Tibial nerve (tissue), 4 donors: ENCODE results near the gene ZNF18.
A peak's percentile ranks its signal among the peaks of the same experiment; 100 is the strongest.

ENCODE experiments used
- EP300 ChIP-seq, 2 donors: sonication (generic); formaldehyde crosslinking; IDR thresholded peaks; one replicate each; pipeline ENCODE4 v1.6.1; 2017; ENCODE audit warnings: antibody characterized with exemption in 2 of 2, mild to moderate bottlenecking in 1 of 2
- POLR2A ChIP-seq, 2 donors: fragments of 450-650 bp; IDR thresholded peaks; one replicate each; pipeline ENCODE4 v1.6.1; 2017; ENCODE audit warnings: antibody characterized with exemption in 2 of 2, mild to moderate bottlenecking in 2 of 2, moderate library complexity in 2 of 2
- TF ChIP-seq, protein P1 (sequence below), 5 experiments: fragments of 200-600 bp in 3 of 5; fragments of 450-650 bp in 2 of 5; sonication (generic) in 3 of 5; IDR thresholded peaks; one replicate each; pipeline ENCODE4 v1.5.1; 2016 to 2019; ENCODE audit warnings: antibody characterized with exemption in 5 of 5, mild to moderate bottlenecking in 3 of 5, moderate library complexity in 2 of 5

DNA sequence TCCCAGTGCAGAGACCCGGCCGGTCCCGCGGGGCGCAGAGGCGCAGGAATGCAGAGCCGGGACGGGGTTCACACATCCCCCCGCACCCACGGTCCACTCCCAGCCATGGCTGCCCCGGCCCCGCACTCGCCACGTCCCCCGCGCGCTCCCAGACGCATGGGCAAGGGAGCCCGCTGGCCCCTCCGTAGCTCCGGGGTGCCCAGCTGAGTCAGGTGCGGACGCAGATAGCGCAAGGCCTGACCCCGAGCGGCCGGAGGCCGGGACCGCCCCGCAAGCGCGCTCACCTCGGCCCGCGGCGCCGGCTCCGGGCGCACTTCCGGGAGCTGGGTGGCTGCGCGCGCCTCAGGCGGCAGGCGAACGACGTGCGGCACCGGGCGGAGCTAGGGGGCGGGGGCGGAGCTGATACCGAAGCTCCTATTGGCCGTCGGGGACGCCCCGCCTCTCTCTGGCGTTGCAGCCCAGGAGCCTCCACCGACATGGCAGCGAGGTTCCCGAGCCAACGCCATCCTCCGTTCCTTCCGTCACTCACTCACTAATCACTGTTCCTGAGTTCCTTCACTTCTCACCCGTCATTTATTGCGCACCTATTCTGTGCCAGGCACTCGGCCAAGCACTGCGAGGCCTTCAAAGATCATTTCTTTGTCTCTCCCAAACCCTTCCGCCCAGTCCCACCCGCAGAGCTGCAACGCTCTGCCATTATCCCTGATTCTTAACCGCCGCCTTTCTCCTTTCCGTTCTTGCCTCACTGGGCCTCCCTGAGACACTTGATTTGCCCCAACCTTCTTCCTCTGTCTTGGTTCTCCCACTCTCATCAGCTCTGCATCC, at the start of gene ZNF18:
- TF ChIP-seq, protein P1, sequence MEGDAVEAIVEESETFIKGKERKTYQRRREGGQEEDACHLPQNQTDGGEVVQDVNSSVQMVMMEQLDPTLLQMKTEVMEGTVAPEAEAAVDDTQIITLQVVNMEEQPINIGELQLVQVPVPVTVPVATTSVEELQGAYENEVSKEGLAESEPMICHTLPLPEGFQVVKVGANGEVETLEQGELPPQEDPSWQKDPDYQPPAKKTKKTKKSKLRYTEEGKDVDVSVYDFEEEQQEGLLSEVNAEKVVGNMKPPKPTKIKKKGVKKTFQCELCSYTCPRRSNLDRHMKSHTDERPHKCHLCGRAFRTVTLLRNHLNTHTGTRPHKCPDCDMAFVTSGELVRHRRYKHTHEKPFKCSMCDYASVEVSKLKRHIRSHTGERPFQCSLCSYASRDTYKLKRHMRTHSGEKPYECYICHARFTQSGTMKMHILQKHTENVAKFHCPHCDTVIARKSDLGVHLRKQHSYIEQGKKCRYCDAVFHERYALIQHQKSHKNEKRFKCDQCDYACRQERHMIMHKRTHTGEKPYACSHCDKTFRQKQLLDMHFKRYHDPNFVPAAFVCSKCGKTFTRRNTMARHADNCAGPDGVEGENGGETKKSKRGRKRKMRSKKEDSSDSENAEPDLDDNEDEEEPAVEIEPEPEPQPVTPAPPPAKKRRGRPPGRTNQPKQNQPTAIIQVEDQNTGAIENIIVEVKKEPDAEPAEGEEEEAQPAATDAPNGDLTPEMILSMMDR (IDR thresholded peaks at IDR 0.05) = peak in 2 of 5 experiments; percentile 54 to 56
- TF ChIP-seq POLR2A (IDR thresholded peaks at IDR 0.05) (peak; percentile 96 to 99), EP300 (IDR thresholded peaks at IDR 0.05) (peak; percentile 34 to 98)
